ENCODE measurements around the gene PPP1R37.

PPP1R37 gene

GRCh38 chr19:45092747-45093678, at the start of gene PPP1R37:
PPP1R37 (plus strand) TSS chr19:45093179; CDS start chr19:45093326, 147 bp downstream.
- peak; percentile 93 for DNase-seq

- no peak for DNase-seq
Observed at GRCh38 chr19:45045671-45046353, 47.2 kb upstream of the PPP1R37 start.

- DNase-seq: no peak
Observed at GRCh38 chr19:45046355-45046754, 46.6 kb upstream of the PPP1R37 start.

GRCh38 chr19:45047188-45047797, 45.7 kb upstream of the PPP1R37 start:
- DNase-seq: no peak

GRCh38 chr19:45049073-45049736, 43.8 kb upstream of the PPP1R37 start:
- no peak for DNase-seq

GRCh38 chr19:45050036-45050435, 42.9 kb upstream of the PPP1R37 start:
- DNase-seq: no peak

- no peak for DNase-seq
Observed at GRCh38 chr19:45051929-45052579, 40.9 kb upstream of the PPP1R37 start.

- DNase-seq: no peak
Observed at GRCh38 chr19:45056831-45057230, 36.1 kb upstream of the PPP1R37 start.

DNA sequence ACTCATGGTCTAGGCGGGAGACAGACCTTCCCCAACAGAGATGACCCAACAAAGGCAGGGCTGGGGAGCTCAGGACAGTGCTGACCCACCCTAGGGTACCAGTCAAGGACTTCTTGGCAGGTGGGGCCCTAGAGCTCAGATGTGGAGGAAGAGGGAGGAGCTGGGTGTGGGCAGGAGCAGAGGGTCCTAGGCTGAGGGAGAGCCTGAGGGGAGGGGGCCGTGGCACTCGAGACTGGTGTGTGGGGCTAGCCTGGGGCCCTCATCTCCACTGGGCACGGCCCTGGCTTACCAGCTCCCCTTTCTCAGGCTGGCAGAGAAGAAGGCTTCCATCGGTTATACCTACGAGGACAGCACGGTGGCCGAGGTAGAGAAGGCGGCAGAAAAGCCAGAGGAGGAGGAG, 35.5 kb upstream of the PPP1R37 start:
- DNase-seq: no peak

DNA sequence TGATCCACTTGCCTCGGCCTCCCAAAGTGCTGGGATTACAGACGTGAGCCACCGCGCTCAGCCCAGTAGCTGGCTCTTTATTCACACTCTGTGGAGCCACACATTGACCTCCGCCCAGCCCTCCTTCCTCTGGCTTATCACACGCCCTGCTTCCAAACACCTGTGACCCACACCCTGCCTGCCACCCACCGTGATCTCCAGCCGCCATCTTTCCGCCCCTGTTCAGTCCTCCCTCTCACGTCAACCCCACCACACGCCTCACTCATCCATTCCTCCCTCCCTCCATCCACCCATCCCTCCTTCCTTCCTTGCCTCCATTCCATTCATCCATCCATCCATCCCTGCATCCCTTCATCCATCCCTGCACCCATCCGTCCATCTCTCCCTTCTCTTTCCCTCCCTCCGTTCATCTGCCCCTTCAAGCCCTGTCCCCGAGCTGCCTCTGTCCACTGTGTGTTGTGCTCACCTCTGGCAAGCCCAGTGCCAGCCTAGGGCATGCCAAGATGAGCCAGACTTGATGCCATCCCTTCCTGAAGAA, 34.3 kb upstream of the PPP1R37 start:
- no peak for DNase-seq

DNA sequence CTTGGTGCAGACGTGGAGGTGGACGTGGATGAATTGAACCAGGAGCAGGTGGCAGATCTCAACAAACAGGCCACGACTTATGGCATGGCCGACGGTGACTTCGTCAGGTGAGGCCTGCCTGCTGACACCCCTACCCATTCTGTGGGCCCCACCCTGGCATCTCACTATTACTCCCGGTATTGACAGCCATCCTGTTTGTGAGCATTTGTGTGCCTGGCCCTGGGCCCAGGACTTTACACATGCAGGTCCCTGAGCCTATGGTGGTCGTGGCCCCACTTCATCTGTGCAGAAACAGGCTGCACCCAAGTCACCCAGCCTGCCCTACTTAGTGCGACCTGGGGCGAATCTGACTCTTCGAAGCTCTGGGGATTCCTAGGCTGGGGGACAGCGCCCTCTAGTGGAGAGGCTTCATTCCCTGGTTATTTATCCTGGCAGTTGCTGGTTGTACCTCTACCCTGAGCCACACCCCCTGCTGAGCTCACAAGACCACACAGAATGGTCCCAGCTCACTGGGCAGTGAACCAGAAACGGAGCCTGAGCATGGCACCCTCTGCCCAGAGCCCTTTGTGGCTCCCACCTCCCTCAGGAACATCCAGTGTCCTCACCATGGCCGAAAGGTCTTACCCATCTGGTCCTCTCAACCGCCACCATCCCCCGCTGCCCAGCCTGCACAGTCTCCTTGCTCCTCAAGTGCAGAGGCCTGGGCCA, 33.6 kb upstream of the PPP1R37 start:
- DNase-seq: peak; percentile 17

DNA sequence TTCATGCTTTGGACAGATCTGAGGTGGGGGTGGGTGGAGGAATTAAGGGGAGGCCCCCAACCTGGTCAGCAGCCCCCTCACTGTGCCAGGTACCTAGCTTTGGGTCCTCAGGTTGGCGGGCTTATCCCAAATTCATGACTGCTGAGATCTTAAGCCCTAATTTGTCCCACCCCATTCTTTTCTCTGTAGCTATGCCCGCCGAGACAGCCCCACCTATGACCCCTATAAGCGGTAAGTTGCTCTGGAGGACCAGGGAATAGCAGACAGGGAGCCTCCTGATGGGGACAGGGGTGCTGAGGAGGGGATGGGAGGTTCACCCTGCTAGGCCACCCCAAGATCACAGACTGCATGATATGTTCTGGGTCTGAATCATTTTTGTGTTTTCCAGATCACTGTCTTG, 31.0 kb upstream of the PPP1R37 start:
- DNase-seq: no peak

DNA sequence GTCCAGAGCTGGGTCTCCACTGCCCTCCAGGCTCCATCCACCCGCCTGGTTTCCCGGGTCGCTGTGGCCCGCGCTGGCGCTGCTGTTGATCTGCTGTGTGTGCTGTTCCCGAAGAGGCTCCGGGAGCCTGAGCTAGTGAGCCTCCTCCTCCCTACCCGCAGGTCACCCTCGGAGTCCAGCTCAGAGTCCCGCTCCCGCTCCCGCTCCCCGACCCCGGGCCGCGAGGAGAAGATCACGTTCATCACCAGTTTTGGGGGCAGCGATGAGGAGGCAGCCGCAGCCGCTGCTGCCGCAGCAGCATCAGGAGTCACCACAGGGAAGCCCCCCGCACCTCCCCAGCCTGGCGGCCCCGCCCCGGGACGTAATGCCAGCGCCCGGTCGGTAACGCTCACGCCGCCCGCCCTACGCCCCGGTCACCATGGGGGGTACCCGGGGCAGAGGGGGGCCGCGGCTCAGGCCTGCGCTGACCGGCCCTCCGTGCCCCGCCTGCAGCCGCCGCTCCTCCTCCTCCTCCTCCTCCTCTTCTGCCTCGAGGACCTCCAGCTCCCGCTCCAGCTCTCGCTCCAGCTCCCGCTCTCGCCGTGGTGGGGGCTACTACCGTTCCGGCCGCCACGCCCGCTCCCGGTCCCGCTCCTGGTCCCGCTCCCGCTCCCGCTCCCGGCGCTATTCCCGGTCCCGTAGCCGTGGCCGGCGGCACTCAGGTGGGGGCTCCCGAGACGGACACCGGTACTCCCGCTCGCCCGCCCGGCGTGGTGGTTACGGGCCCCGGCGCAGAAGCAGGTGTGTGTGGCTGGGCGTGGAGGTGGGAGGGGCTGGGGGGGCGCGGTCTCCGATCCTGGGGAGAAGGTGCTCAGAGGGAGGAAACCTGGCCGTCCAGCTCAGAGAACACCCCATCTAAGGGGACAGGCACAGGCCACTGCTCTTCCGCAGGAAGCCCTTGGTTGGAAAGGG, 28.9 kb upstream of the PPP1R37 start:
- no peak for DNase-seq

DNA sequence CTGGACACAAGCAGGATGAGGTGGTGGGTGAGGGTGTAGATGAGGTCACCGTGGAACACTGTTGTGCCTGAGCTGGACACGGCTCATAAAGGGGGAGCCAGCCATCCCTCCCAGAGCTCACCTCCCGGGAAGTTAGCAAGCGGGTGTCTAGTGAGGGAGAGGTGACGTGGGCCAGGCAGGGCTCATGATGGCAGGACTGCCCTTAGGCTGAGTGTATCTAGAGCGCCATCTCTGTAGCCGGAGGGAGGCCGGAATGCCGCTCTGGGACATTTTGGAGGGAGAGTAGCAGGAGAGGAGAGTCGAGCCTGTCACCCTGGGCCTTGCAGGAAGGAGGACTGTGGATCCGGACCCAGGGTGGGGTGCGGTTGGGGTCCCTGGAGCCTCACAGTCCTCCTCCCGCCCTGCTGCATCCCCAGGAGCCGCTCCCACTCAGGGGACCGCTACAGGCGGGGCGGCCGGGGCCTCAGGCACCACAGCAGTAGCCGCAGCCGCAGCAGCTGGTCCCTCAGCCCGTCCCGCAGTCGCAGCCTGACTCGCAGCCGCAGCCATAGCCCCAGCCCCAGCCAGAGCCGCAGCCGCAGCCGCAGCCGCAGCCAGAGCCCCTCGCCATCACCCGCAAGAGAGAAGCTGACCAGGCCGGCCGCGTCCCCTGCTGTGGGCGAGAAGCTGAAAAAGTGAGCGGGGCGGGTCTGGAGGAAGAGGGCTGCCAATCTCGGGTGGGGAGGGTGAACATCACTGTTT, 25.9 kb upstream of the PPP1R37 start:
- no peak for DNase-seq

DNA sequence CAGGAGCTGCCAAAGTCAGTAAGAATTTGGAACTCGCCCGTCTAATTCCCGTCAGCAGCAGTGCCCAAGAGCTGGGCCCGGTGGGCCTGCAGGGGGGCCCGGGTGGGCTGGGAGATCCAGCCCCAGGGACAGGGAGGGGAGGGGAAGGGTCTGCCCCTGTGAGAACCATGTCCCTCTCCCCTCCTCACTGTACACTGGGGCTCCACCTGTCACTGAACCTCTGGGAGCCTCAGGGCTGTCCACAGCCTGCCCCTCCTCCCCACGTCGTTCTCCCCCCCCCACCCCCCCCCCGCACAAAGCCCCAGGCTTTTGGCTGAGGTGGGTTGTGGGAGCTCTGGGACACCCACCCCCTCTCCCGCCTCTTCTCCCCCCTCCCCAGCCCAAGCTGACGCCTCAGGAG, 24.9 kb upstream of the PPP1R37 start:
- no peak for DNase-seq

GRCh38 chr19:45069056-45069455, 23.9 kb upstream of the PPP1R37 start:
- no peak for DNase-seq

DNA sequence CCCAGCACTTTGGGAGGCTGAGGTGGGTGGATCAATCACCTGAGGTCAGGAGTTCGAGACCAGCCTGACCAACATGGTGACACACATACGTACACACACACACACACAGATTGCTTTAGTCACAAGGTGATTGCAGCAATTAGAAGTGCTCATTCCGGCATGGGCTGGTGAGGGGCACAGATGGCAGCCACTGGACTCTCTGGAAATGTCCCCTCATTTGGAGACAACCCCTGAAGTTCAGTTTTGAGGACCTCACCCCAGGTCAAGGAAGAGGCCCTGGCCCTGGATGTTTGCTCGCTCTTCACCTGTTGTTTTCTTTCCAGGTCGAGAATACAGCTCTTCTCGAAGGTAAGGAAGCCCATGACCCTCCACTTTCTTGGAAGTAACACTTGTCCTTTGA, 22.8 kb upstream of the PPP1R37 start:
- no peak for DNase-seq

DNA sequence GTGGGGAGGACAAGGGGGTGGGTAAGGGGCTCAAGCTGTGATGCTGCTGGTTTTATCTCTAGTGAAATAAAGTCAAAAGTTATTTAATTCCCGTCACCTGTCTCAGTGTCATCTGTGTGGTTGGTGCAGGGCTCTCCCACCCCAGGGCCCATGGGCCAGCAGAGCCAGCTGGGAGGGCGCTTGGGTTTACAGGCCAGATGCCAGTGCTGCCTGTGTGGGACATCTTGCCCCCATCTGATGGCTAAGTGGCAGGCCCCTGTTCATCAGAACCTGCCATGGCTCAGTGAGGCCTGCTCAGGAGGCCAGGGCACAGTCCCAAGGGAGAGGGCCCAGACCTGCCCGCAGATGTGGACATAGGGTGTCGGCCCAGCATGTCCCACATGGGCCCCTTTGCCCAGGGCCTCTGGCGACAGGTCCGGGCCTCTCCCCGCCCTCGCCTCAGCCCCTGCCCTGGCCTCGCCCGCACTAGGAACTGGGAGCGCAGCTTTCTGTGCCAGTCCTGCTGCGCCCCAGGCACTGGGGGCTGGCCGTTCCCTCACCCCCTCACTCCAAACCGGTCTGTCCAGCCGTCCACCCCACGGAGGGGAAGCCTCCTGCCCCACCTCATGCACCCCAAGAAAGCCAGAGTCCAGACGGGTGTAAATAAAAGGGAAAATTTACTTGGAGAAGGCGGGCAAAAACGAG, 22.0 kb upstream of the PPP1R37 start:
- DNase-seq: no peak

DNA sequence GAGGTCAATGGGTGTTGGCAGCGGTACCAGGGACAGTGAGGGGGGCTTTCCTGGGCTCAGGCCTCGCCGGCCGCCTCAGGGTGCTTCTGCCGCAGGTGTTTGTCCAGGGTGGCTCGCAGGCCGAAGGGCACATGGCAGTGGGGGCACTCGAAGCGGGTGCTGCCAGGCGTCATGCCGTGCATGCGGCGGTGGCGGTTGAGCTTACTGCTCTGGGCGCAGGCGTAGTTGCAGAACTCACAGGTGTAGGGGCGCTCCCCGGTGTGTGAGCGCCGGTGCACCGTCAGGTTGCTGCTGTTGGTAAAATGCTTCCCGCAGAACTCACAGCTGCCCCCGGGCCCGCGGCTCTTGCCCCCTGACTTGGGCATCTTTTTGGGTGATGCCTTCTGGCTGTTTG, 21.4 kb upstream of the PPP1R37 start:
- no peak for DNase-seq
